ENCODE measurements around the gene DMC1. TPM values are rescaled to one million over a fixed set of nuclear protein-coding genes. Genes with fewer than 3 reads are reported as not detected.

The DMC1 gene
- total RNA-seq, 1 donor from 2014 or later: 10.8 TPM

Other genes with a start within 250 kb of the DMC1 start
- not detected in 2 replicates for gene KCNJ4, start 115.0 kb downstream of the DMC1 start, total RNA-seq
- gene KDELR3, start 102.1 kb downstream of the DMC1 start, total RNA-seq: 2.2 and 3.7 TPM in 2 replicates
- gene DDX17, start 63.9 kb downstream of the DMC1 start, total RNA-seq: 378 and 391 TPM in 2 replicates
- 0.05 and 0.28 TPM in 2 replicates for gene FAM227A, start 86.2 kb upstream of the DMC1 start, total RNA-seq
- gene CBY1, start 86.5 kb upstream of the DMC1 start, total RNA-seq: 10.3 and 11.2 TPM in 2 replicates
- 128 and 138 TPM in 2 replicates for gene TOMM22, start 111.8 kb upstream of the DMC1 start, total RNA-seq
- 101 and 105 TPM in 2 replicates for gene JOSD1, start 130.8 kb upstream of the DMC1 start, total RNA-seq
- gene GTPBP1, start 135.8 kb upstream of the DMC1 start, total RNA-seq: 101 and 106 TPM in 2 replicates
- gene SUN2, start 185.8 kb upstream of the DMC1 start, total RNA-seq: 121 and 123 TPM in 2 replicates
- gene DNAL4, start 224.0 kb upstream of the DMC1 start, total RNA-seq: 4.7 and 6.1 TPM in 2 replicates